Astrocyte of the cerebellum (primary cell): ENCODE data around the gene PRIM1.

ENCODE experiments used
- DNase-seq: peaks from one replicate; pipeline ENCODE4 v3.0.0-alpha.2; 2011; ENCODE audit warnings: low read depth
- H3K4me3 ChIP-seq: 2 replicates; pipeline ENCODE4 v1.5.1; 2011; ENCODE audit warnings: mild to moderate bottlenecking, low read depth, low read length, moderate library complexity
- CTCF ChIP-seq: IDR thresholded peaks from 2 replicates; pipeline ENCODE4 v1.5.1; 2012; ENCODE audit warnings: low read length, low read depth, moderate library complexity, mild to moderate bottlenecking; ENCODE audit errors: missing control alignments
- in situ Hi-C: cut with HindIII; loops from 2 replicates; pipeline ENCODE4 v1.10.0; 2017; ENCODE audit warnings: low sequenced_read_pairs

Gene PRIM1

DNA sequence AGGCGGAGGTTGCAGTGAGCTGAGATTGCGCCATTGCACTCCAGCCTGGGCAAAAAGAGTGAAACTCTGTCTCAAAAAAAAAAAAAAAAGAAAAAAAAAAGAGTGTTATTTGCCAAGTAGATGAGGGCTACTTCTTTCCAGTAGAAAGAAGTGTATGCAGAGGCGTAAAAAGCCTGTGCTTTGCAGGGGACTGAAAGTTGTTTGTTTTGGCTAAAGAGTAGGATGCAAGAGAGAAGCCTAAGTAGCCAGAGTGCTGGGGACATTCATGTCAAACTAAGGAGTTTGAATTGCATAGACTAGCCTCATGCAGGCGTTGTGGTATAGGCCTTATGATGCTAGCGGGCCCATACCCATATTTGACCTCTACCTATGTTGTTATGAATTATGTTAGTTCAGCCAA is 20.5 kb upstream of the PRIM1 start:
- no peak for DNase-seq
- TF ChIP-seq CTCF, result no peak
- in situ Hi-C loops, result loop anchor here (5.0 kb wide), 1 partner anchor 105 kb away; no protein-coding TSS in a partner anchor
- H3K4me3 ChIP-seq, result no peak overlapping the region

DNA sequence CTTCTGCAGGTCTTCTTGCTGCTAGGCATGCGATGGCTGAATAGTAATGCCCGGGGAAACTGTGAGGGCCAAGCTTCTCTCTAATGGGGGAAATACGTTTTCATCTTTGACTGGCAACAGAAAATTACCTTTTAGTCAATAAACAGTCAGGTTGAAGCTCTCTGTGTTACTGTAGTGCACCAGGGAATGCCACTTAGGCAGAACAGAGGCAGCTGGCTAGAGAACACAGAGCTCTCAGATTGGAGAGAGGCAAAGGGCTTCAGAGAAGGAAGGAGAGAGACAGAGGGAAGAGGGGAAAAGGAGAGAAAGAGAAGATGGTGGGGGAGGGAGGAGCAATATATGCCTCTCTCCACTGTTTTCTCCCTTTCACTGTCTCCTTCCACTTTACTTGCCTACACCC is 17.7 kb upstream of the PRIM1 start:
- TF ChIP-seq CTCF, result no peak
- DNase-seq, result no peak
- in situ Hi-C loops, result loop anchor here (5.0 kb wide), 1 partner anchor 107 kb away; no protein-coding TSS in a partner anchor
- H3K4me3 ChIP-seq, result no peak overlapping the region

DNA sequence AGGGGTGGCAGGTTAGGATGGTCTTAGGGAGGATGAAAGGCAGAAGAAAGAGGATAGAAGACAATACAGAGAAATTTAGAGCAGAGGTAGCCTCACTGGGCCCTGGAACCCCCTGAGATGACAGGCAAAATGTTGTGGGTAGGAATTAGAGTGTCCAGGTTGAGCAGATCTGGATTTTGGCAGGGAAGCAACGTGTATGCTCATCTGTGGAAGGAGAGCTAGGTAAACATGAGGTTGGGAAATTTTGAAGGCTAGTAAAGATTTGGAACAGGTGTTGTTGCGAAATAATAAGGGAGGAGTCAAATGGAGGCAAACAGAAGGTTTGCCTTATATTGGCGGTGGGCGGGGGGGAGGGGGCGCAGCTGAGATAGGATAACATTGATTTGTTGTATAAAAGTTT is 16.3 kb upstream of the PRIM1 start:
- H3K4me3 ChIP-seq, result no peak overlapping the region
- no peak for DNase-seq
- in situ Hi-C loops, result no loop called here
- no peak for TF ChIP-seq CTCF

DNA sequence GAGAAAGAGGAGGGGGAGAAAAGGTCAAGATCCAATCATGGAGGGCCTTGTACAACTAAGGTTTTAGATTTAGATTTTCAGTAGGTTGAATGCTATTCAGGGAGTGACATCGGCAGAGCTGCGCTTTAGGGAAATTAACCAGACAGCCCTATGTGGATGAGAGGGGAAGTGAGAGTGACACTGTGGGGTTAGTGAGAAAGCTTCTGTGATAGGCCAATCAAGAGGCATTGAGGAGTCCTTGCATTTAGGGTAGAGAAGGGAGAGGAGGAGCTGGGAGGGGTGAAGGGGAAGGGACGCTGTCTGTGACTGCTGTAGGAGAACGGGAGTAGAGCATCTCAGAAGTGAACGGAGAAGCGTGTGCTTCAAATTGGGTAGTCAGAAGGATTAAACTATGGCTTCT is 14.4 kb upstream of the PRIM1 start:
- no peak overlapping the region for H3K4me3 ChIP-seq
- in situ Hi-C loops, result no loop called here
- DNase-seq, result no peak
- TF ChIP-seq CTCF, result no peak

GRCh38 chr12:56763753-56764657 is 11.9 kb upstream of the PRIM1 start:
- no peak overlapping the region for H3K4me3 ChIP-seq
- in situ Hi-C loops, result no loop called here
- TF ChIP-seq CTCF, result no peak
- DNase-seq, result no peak

DNA sequence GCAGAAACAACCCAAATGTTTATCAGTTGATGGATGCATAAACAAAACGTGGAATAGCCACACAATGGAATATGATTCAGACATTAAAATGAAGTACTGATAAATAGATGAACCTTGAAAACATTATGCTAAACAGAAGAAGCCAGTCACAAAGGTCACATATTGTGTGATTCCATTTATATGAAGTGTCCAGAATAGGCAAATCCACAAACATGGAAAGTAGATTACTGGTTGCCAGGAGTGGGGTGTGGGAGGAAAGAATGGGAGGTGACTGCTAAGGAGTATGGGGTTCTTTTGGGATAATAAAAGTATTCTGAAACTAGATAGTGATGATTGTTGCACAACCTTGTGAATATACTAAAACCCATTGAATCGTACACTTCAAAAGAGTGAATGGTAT is 9.7 kb upstream of the PRIM1 start:
- TF ChIP-seq CTCF, result no peak
- in situ Hi-C loops, result no loop called here
- DNase-seq, result no peak
- H3K4me3 ChIP-seq, result no peak overlapping the region
